ENCODE data around the gene MYDGF. TPM values are rescaled to one million over a fixed set of nuclear protein-coding genes. Genes with fewer than 3 reads are reported as not detected.
A peak's percentile ranks its signal among the peaks of the same experiment; 100 is the strongest.

The MYDGF gene
- total RNA-seq, 2 donors from 2014 or later, result 107 to 195 TPM

GRCh38 chr19:4676955-4677731 lies 7.0 kb upstream of the MYDGF start:
- H3K4me3 Mint-ChIP-seq, result no peak overlapping the region
- no peak overlapping the region for H3K27ac Mint-ChIP-seq
- H3K36me3 Mint-ChIP-seq, result no peaks in the 10 kb centered on the region
- H3K4me1 Mint-ChIP-seq (ENCODE audit: low read depth in 2 of 2), result no peaks in the 10 kb centered on the region
- DNase-seq (ENCODE audit: low spot score) (no peak), ATAC-seq (no peak)
- H3K27me3 Mint-ChIP-seq, result no peaks in the 10 kb centered on the region
- no peaks in the 10 kb centered on the region for H3K9me3 Mint-ChIP-seq

DNA sequence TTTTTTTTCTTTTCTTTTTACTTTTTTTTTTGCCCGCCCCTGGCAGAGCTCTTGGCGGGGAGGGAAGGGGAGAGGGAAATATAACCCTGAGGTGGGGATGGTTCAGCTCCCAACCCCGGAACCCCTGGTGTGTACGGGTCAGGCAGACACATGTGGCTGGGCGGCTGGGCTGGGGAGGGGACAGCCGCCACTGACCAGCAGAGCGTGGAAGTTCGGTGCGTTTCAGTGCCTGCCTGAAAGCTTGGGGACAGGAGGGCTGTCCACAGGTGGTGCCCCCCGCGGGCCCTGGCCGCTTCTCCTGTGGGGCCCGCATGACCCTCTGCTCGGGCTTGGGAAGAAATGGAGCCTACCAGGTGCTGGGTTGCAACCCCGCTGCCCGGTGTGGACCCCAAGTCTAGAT lies 5.2 kb upstream of the MYDGF start:
- ATAC-seq (no peak), DNase-seq (ENCODE audit: low spot score) (no peak)
- Mint-ChIP-seq H3K27ac (no peak overlapping the region), H3K9me3 (no peaks in the 10 kb centered on the region), H3K27me3 (no peaks in the 10 kb centered on the region), H3K4me3 (no peak overlapping the region), H3K4me1 (ENCODE audit: low read depth in 2 of 2) (no peaks in the 10 kb centered on the region), H3K36me3 (no peaks in the 10 kb centered on the region)

- no peak for DNase-seq (ENCODE audit: low spot score)
- peaks cover 0 to 9% of the 10 kb centered on the region in 2 donors for H3K4me1 Mint-ChIP-seq (ENCODE audit: low read depth in 2 of 2)
- H3K36me3 Mint-ChIP-seq, result no peaks in the 10 kb centered on the region
- no peaks in the 10 kb centered on the region for H3K9me3 Mint-ChIP-seq
- no peak overlapping the region for H3K4me3 Mint-ChIP-seq
- ATAC-seq, result no peak
- peak overlapping the region in 1 of 2 donors; percentile 42 for H3K27ac Mint-ChIP-seq
- H3K27me3 Mint-ChIP-seq, result no peaks in the 10 kb centered on the region
Measured at GRCh38 chr19:4673726-4674125, 3.6 kb upstream of the MYDGF start.

DNA sequence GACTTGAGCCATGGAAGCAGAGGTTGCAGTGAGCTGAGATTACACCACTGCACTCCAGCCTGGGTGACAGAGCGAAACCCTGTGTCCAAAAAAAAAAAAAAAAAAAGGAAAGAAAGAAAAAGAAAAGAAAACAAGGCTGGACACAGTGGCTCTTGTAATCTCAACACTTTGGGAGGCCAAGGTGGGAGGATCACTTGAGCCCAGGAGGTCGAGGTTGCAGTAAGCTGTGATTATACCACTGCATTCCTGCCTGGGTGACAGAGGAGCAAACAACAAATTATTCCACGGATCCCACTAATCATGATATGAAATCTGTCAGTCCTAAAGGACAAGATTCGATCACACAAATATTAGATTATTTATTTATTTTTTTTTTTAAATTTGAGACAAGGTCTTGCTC lies 3.1 kb upstream of the MYDGF start:
- Mint-ChIP-seq H3K36me3 (peaks cover 5% of the 10 kb centered on the region), H3K4me3 (no peak overlapping the region), H3K27ac (no peak overlapping the region), H3K9me3 (no peaks in the 10 kb centered on the region), H3K4me1 (ENCODE audit: low read depth in 2 of 2) (peaks cover 5 to 13% of the 10 kb centered on the region in 2 donors), H3K27me3 (no peaks in the 10 kb centered on the region)
- ATAC-seq, result no peak
- DNase-seq (ENCODE audit: low spot score), result no peak

GRCh38 chr19:4671185-4671851 lies 1.2 kb upstream of the MYDGF start:
- H3K4me3 Mint-ChIP-seq, result peak overlapping the region; percentile 11
- peaks cover 6 to 15% of the 10 kb centered on the region in 2 donors for H3K4me1 Mint-ChIP-seq (ENCODE audit: low read depth in 2 of 2)
- no peaks in the 10 kb centered on the region for H3K9me3 Mint-ChIP-seq
- H3K36me3 Mint-ChIP-seq, result peaks cover 6% of the 10 kb centered on the region
- H3K27me3 Mint-ChIP-seq, result no peaks in the 10 kb centered on the region
- no peak overlapping the region for H3K27ac Mint-ChIP-seq
- DNase-seq (ENCODE audit: low spot score) (no peak), ATAC-seq (no peak)

DNA sequence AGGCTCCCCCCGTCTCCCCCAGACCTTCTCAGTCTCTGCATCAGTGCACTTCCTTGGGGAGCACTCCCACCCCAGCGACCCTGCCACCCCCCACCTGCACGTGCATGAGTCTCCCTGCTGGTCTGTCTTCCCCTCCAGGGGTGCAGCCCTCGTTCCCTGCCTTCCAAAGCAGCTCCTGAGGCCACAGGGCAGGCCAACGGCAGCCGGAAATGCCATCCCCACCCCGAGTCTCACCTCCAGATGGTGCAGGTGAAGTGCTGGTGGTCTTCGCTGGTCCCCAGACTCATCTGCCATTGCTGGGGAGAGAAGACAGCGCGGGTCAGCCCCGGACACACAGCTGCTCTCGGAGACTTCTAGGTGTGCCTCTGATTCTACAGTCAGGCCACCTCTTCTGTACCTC lies 5.5 kb downstream of the MYDGF start:
- Mint-ChIP-seq H3K9me3 (no peaks in the 10 kb centered on the region), H3K27me3 (no peaks in the 10 kb centered on the region), H3K27ac (no peak overlapping the region), H3K4me3 (no peak overlapping the region), H3K36me3 (peaks cover 6% of the 10 kb centered on the region), H3K4me1 (ENCODE audit: low read depth in 2 of 2) (peaks cover 17 to 22% of the 10 kb centered on the region in 2 donors)
- no peak for DNase-seq (ENCODE audit: low spot score)
- no peak for ATAC-seq

GRCh38 chr19:4662812-4663211 lies 7.3 kb downstream of the MYDGF start:
- Mint-ChIP-seq H3K27me3 (no peaks in the 10 kb centered on the region), H3K36me3 (no peaks in the 10 kb centered on the region), H3K9me3 (no peaks in the 10 kb centered on the region), H3K4me3 (no peak overlapping the region), H3K4me1 (ENCODE audit: low read depth in 2 of 2) (peaks cover 13 to 17% of the 10 kb centered on the region in 2 donors), H3K27ac (no peak overlapping the region)
- DNase-seq (ENCODE audit: low spot score) (no peak), ATAC-seq (no peak)

DNA sequence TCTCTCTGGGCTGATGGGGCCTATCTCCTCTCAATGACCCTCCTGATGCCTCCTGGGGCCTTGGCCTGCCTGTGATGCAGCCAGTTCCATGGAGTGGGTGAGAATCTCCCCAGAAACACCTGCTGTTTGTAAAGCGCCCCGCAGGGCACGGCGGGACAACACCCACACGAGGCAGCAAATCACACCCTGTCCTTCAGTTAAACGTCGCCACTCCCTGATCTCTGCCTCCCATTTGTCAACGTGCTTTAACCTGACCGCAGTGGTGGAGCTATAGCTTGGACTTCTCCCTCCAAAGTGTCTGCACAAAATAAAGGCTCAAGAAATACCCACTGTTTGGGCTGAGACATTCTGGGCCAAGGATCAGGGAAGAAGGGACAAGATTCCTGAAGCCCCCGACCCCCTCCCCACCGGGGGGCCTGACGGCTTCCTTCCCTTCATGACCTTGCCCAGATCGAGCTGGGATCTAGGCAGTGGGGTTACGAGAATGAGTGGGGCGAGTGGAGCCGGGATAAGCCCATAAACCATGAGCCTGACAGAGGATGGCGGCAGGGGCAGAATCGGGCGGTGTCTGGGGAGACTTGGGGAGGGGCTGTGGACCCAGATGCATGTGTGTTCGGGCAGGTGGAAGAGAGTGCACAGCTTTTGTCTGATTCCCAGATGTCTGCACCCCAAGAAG lies 8.0 kb downstream of the MYDGF start:
- no peak overlapping the region for H3K27ac Mint-ChIP-seq
- ATAC-seq (no peak), DNase-seq (ENCODE audit: low spot score) (no peak)
- H3K36me3 Mint-ChIP-seq, result no peaks in the 10 kb centered on the region
- no peak overlapping the region for H3K4me3 Mint-ChIP-seq
- no peaks in the 10 kb centered on the region for H3K27me3 Mint-ChIP-seq
- peaks cover 13 to 17% of the 10 kb centered on the region in 2 donors for H3K4me1 Mint-ChIP-seq (ENCODE audit: low read depth in 2 of 2)
- H3K9me3 Mint-ChIP-seq, result no peaks in the 10 kb centered on the region

GRCh38 chr19:4660993-4661392 lies 9.1 kb downstream of the MYDGF start:
- Mint-ChIP-seq H3K27ac (peak overlapping the region in 1 of 2 donors; percentile 25), H3K4me1 (ENCODE audit: low read depth in 2 of 2) (peaks cover 13 to 17% of the 10 kb centered on the region in 2 donors), H3K9me3 (no peaks in the 10 kb centered on the region), H3K36me3 (no peaks in the 10 kb centered on the region), H3K27me3 (no peaks in the 10 kb centered on the region), H3K4me3 (no peak overlapping the region)
- peak; percentile 31 to 34 for ATAC-seq
- DNase-seq (ENCODE audit: low spot score), result no peak

DNA sequence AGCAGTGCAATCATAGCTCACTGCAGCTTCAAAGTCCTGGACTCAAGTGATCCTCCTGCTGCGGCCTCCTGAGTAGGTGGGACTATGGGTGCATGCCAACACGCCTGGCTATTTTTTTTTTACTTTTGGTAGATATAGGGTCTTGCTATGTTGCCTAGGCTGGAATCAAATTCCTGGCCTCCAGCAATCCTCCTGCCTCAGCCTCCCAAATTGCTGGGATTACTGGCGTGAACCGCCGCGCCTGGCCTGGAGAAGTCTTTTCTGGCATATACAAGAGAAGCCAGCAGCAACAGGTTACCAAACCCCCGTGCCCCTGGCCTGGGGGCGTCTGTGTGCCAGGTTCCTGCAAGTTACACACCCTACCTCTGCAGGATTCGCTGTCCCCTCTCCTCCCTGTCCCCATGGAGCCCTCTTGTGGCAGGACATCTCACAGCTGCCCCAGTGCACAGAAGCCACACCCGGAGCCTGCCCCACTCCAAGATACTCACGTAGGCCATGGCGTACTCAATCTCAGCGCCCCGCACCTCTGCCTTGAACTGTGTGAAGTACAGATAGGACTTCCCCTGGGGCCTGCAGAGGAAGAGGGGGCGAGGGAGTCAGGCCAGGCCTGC lies 9.9 kb downstream of the MYDGF start:
- Mint-ChIP-seq H3K4me3 (no peak overlapping the region), H3K4me1 (ENCODE audit: low read depth in 2 of 2) (peaks cover 13 to 17% of the 10 kb centered on the region in 2 donors), H3K27me3 (no peaks in the 10 kb centered on the region), H3K27ac (no peak overlapping the region), H3K36me3 (no peaks in the 10 kb centered on the region), H3K9me3 (no peaks in the 10 kb centered on the region)
- ATAC-seq (peak in 1 of 2 donors; percentile 25), DNase-seq (ENCODE audit: low spot score) (no peak)

DNA sequence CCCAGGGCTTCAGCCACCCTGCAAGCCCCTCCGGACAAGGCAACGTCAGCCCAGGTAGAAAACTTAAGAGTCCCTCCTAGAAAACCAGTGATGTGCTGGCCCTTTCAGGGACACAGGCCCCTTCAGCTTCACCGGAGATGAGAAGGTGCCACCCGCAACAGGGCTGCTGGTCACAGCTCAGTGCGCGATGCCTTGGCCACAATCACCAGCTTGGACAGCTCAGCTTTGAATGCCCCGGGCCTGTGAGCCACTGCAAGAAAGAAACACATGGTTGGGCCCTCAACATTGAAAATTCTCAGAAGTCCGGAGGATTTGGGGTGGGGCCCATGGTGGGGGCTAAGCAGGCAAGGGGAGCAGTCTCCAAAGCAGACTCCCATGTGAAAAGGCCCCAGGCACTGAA lies 12.3 kb downstream of the MYDGF start:
- no peaks in the 10 kb centered on the region for H3K9me3 Mint-ChIP-seq
- peak overlapping the region in 1 of 2 donors; percentile 31 for H3K27ac Mint-ChIP-seq
- H3K36me3 Mint-ChIP-seq, result no peaks in the 10 kb centered on the region
- peak in 1 of 2 donors; percentile 59 for ATAC-seq
- peaks cover 13 to 22% of the 10 kb centered on the region in 2 donors for H3K4me1 Mint-ChIP-seq (ENCODE audit: low read depth in 2 of 2)
- H3K4me3 Mint-ChIP-seq, result no peak overlapping the region
- no peaks in the 10 kb centered on the region for H3K27me3 Mint-ChIP-seq
- DNase-seq (ENCODE audit: low spot score), result no peak

DNA sequence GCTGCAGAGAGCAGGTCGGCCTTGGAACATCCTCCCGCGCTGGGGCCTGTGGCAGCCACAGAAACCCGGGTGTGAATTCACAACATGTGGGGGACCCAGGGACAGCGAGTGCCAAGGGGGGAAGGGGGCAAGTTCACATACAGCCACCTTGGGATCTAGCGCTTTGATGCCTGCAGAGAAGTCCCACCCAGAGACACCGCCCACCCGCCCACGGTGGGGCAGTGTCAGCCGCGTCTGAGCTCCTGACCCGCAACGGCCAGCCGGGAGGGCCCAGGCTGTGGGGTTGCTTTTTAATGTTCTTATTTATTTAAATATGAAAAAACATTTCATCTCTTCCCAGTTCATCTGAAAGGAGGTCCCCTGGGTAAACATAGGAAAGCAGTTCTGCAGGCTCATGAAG lies 12.9 kb downstream of the MYDGF start:
- Mint-ChIP-seq H3K4me3 (no peak overlapping the region), H3K9me3 (no peaks in the 10 kb centered on the region), H3K4me1 (ENCODE audit: low read depth in 2 of 2) (peaks cover 13 to 22% of the 10 kb centered on the region in 2 donors), H3K27me3 (no peaks in the 10 kb centered on the region), H3K36me3 (no peaks in the 10 kb centered on the region), H3K27ac (peak overlapping the region in 1 of 2 donors; percentile 41)
- no peak for DNase-seq (ENCODE audit: low spot score)
- ATAC-seq, result no peak

- Mint-ChIP-seq H3K9me3 (no peaks in the 10 kb centered on the region), H3K27ac (no peak overlapping the region), H3K4me3 (no peak overlapping the region), H3K4me1 (ENCODE audit: low read depth in 2 of 2) (peaks cover 9 to 18% of the 10 kb centered on the region in 2 donors), H3K36me3 (no peaks in the 10 kb centered on the region), H3K27me3 (no peaks in the 10 kb centered on the region)
- DNase-seq (ENCODE audit: low spot score) (no peak), ATAC-seq (no peak)
Measured at GRCh38 chr19:4656102-4656501, 14.0 kb downstream of the MYDGF start.
